SK-N-SH (cell line): ENCODE results near the gene GAN.

Source experiments
- RAD21 ChIP-seq: IDR thresholded peaks from 2 replicates; pipeline ENCODE4 v1.6.1; 2012; ENCODE audit warnings: mild to moderate bottlenecking, low read length
- TAF1 ChIP-seq: IDR thresholded peaks from 2 replicates; pipeline ENCODE4 v1.6.1; 2012; ENCODE audit warnings: low read depth, mild to moderate bottlenecking, low read length, moderate library complexity, borderline replicate concordance
- TEAD4 ChIP-seq: IDR thresholded peaks from 2 replicates; pipeline ENCODE4 v1.4.0; 2012; ENCODE audit warnings: mild to moderate bottlenecking, borderline replicate concordance; ENCODE audit not compliant: insufficient read depth
- YY1 ChIP-seq: IDR thresholded peaks from 2 replicates; pipeline ENCODE4 v1.4.0; 2012; ENCODE audit warnings: low read depth, mild to moderate bottlenecking
- TF ChIP-seq, protein P1 (sequence below): IDR thresholded peaks from 2 replicates; pipeline ENCODE4 v1.4.0; 2012; ENCODE audit warnings: low read depth, borderline replicate concordance
- TF ChIP-seq, protein P2 (sequence below): fragments of 200-600 bp; sonication (generic); IDR thresholded peaks from 2 replicates; pipeline ENCODE4 v1.6.1; 2017; ENCODE audit warnings: antibody characterized with exemption, mild to moderate bottlenecking, moderate library complexity

DNA sequence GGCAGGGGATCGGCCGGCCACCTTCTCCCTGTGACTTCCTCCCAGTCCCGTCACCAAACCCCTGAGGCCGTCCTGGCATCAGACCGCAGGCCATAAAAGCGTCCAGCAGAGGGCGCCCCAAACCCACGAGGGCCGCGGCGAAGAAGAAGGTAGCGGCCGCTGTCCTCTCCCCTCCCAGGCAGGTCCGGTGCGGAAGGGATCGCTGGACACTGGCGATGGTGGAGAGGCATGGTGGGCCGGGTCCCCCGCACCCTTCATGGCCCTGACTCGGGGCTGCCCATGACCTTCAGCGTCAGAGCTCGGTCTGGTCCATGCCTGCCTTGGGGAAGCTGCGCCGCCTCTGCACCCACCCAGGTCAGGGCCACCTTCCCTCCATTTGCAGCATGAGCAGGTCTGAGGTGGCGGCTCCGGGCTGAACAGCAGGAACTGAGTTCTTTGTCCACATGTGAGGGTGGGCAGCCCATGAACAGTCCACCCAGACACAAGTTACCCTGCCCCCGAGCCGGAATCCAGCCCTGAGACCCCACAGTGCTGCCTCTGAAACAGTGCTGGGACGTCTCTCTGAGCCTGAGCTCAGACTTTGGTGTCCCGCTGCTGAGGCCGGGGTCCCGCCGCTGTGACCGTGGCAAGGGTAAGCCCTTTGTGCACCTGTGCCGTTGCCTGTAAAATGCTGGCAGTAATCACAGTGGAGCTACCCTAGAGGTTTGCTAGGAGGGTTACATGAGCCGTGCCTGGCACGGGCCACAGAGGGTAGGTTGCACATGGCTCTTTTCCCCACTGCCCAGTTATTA lies 89.0 kb downstream of the GAN start:
- TF ChIP-seq, protein P1, sequence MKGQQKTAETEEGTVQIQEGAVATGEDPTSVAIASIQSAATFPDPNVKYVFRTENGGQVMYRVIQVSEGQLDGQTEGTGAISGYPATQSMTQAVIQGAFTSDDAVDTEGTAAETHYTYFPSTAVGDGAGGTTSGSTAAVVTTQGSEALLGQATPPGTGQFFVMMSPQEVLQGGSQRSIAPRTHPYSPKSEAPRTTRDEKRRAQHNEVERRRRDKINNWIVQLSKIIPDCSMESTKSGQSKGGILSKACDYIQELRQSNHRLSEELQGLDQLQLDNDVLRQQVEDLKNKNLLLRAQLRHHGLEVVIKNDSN = no peak
- TF ChIP-seq TAF1 = no peak
- no peak for TF ChIP-seq TEAD4
- TF ChIP-seq YY1 = no peak
- peak; percentile 97 for TF ChIP-seq RAD21
- TF ChIP-seq, protein P2, sequence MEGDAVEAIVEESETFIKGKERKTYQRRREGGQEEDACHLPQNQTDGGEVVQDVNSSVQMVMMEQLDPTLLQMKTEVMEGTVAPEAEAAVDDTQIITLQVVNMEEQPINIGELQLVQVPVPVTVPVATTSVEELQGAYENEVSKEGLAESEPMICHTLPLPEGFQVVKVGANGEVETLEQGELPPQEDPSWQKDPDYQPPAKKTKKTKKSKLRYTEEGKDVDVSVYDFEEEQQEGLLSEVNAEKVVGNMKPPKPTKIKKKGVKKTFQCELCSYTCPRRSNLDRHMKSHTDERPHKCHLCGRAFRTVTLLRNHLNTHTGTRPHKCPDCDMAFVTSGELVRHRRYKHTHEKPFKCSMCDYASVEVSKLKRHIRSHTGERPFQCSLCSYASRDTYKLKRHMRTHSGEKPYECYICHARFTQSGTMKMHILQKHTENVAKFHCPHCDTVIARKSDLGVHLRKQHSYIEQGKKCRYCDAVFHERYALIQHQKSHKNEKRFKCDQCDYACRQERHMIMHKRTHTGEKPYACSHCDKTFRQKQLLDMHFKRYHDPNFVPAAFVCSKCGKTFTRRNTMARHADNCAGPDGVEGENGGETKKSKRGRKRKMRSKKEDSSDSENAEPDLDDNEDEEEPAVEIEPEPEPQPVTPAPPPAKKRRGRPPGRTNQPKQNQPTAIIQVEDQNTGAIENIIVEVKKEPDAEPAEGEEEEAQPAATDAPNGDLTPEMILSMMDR = peak; percentile 88
